H9 (cell line): ENCODE data around the gene TRPC4AP. TPM values are rescaled to one million over a fixed set of nuclear protein-coding genes. Genes with fewer than 3 reads are reported as not detected.

Experiments used
- DNase-seq: peaks from one replicate; pipeline ENCODE4 v3.0.0-alpha.2; 2017
- H2AFZ ChIP-seq: one replicate; pipeline ENCODE4 v1.6.1; 2013; ENCODE audit warnings: mild to moderate bottlenecking, low read length, control low read depth, moderate library complexity
- H2AK5ac ChIP-seq: 2 replicates; pipeline ENCODE4 v1.6.1; 2013; ENCODE audit warnings: low read length, control low read depth, mixed read lengths; ENCODE audit not compliant: insufficient read length
- H2BK120ac ChIP-seq: one replicate; pipeline ENCODE4 v1.6.1; 2013; ENCODE audit warnings: low read depth, mild to moderate bottlenecking, low read length, control low read depth, inconsistent platforms; ENCODE audit not compliant: poor library complexity, severe bottlenecking
- H2BK12ac ChIP-seq: 2 replicates; pipeline ENCODE4 v1.6.1; 2013; ENCODE audit warnings: low read length, control low read depth, mixed read lengths, low read depth; ENCODE audit not compliant: insufficient read length
- H2BK15ac ChIP-seq: 2 replicates; pipeline ENCODE4 v1.6.1; 2013; ENCODE audit warnings: low read depth, low read length, control low read depth
- H2BK20ac ChIP-seq: one replicate; pipeline ENCODE4 v1.6.1; 2013; ENCODE audit warnings: low read depth, mild to moderate bottlenecking, low read length, control low read depth, inconsistent platforms; ENCODE audit not compliant: poor library complexity, severe bottlenecking
- H2BK5ac ChIP-seq: 2 replicates; pipeline ENCODE4 v1.6.1; 2013; ENCODE audit warnings: low read length, control low read depth, mixed read lengths; ENCODE audit not compliant: insufficient read length
- H3K14ac ChIP-seq: 2 replicates; pipeline ENCODE4 v1.6.1; 2013; ENCODE audit warnings: low read length, control low read depth; ENCODE audit not compliant: insufficient read depth
- H3K18ac ChIP-seq: 2 replicates; pipeline ENCODE4 v1.6.1; 2013; ENCODE audit warnings: low read depth, mild to moderate bottlenecking, mixed read lengths, low read length, control low read depth; ENCODE audit not compliant: insufficient read length
- H3K23ac ChIP-seq: 2 replicates; pipeline ENCODE4 v1.6.1; 2013; ENCODE audit warnings: low read length, control low read depth, mixed read lengths, low read depth; ENCODE audit not compliant: insufficient read length
- H3K23me2 ChIP-seq: 2 replicates; pipeline ENCODE4 v1.6.1; 2013; ENCODE audit warnings: low read depth, mild to moderate bottlenecking, mixed read lengths, low read length, control low read depth; ENCODE audit not compliant: insufficient read length, poor library complexity, severe bottlenecking
- H3K27ac ChIP-seq: 2 replicates; pipeline ENCODE4 v1.5.1; 2013; ENCODE audit warnings: low read length, control low read depth, mixed read lengths, low read depth; ENCODE audit not compliant: insufficient read length
- H3K27me3 ChIP-seq: 2 replicates; pipeline ENCODE4 v1.6.1; 2013; ENCODE audit warnings: low read length, control low read depth, inconsistent platforms; ENCODE audit not compliant: insufficient read depth
- H3K4ac ChIP-seq: 2 replicates; pipeline ENCODE4 v1.6.1; 2013; ENCODE audit warnings: low read depth, mild to moderate bottlenecking, control low read depth, inconsistent platforms, low read length, moderate library complexity
- H3K4me1 ChIP-seq: 2 replicates; pipeline ENCODE4 v1.6.1; 2013; ENCODE audit warnings: low read length, control low read depth, inconsistent platforms; ENCODE audit not compliant: insufficient read depth
- H3K4me2 ChIP-seq: 2 replicates; pipeline ENCODE4 v1.6.1; 2013; ENCODE audit warnings: low read length, control low read depth, mixed read lengths; ENCODE audit not compliant: insufficient read length, insufficient read depth
- H3K56ac ChIP-seq: 2 replicates; pipeline ENCODE4 v1.6.1; 2013; ENCODE audit warnings: low read depth, mild to moderate bottlenecking, mixed read lengths, low read length, control low read depth; ENCODE audit not compliant: insufficient read length
- H3K79me1 ChIP-seq: 2 replicates; pipeline ENCODE4 v1.6.1; 2013; ENCODE audit warnings: low read depth, mild to moderate bottlenecking, moderate library complexity, low read length, control low read depth, inconsistent platforms; ENCODE audit not compliant: insufficient read depth, poor library complexity, severe bottlenecking
- H3K79me2 ChIP-seq: 2 replicates; pipeline ENCODE4 v1.6.1; 2013; ENCODE audit warnings: low read length, control low read depth, inconsistent platforms; ENCODE audit not compliant: insufficient read depth
- H3K9ac ChIP-seq: 2 replicates; pipeline ENCODE4 v1.6.1; 2013; ENCODE audit warnings: low read length, control low read depth, mixed read lengths; ENCODE audit not compliant: insufficient read length; ENCODE audit errors: extremely low read depth
- H3K9me3 ChIP-seq: one replicate; pipeline ENCODE4 v1.6.1; 2013; ENCODE audit warnings: low read depth, low read length, inconsistent platforms; ENCODE audit not compliant: control insufficient read depth
- H3T11ph ChIP-seq: one replicate; pipeline ENCODE4 v1.6.1; 2013; ENCODE audit warnings: mild to moderate bottlenecking, low read length, control low read depth, inconsistent platforms
- H4K20me1 ChIP-seq: one replicate; pipeline ENCODE4 v1.6.1; 2013; ENCODE audit not compliant: control insufficient read depth, insufficient read length, insufficient read depth
- H4K5ac ChIP-seq: 2 replicates; pipeline ENCODE4 v1.6.1; 2013; ENCODE audit warnings: low read depth, mild to moderate bottlenecking, mixed read lengths, low read length, control low read depth; ENCODE audit not compliant: insufficient read length
- H4K8ac ChIP-seq: replicated peaks from 2 replicates; pipeline ENCODE4 v1.6.1; 2013; ENCODE audit warnings: low read length, control low read depth, mixed read lengths, low read depth; ENCODE audit not compliant: insufficient read length
- H4K91ac ChIP-seq: 2 replicates; pipeline ENCODE4 v1.6.1; 2013; ENCODE audit warnings: low read depth, mild to moderate bottlenecking, moderate library complexity, mixed read lengths, low read length, control low read depth; ENCODE audit not compliant: insufficient read length
- H3K27ac Mint-ChIP-seq, 3 experiments: 2 replicates in 2 of 3; 3 replicates in 1 of 3; pipeline ENCODE4 v1.8.0; 2020 to 2021; ENCODE audit warnings: mixed read lengths in 3 of 3, mild to moderate bottlenecking in 1 of 3, moderate library complexity in 1 of 3
- H3K27me3 Mint-ChIP-seq: 2 replicates; pipeline ENCODE4 v1.8.0; 2021; ENCODE audit warnings: low read depth, mild to moderate bottlenecking, moderate library complexity, mixed read lengths
- H3K36me3 Mint-ChIP-seq, 3 experiments: 2 replicates in 2 of 3; 3 replicates in 1 of 3; pipeline ENCODE4 v1.8.0; 2020 to 2021; ENCODE audit warnings: low read depth in 3 of 3, mixed read lengths in 3 of 3; ENCODE audit not compliant: insufficient read depth in 1 of 3
- H3K4me1 Mint-ChIP-seq, 2 experiments: 2 replicates each; pipeline ENCODE4 v1.8.0; 2020; ENCODE audit warnings: mixed read lengths in 2 of 2
- H3K4me3 Mint-ChIP-seq, 2 experiments: 2 replicates in 1 of 2; 3 replicates in 1 of 2; pipeline ENCODE4 v1.8.0; 2020 to 2021; ENCODE audit warnings: mild to moderate bottlenecking in 2 of 2, mixed read lengths in 2 of 2, moderate library complexity in 1 of 2
- H3K9me3 Mint-ChIP-seq, 2 experiments: 2 replicates in 1 of 2; 3 replicates in 1 of 2; pipeline ENCODE4 v1.8.0; 2020; ENCODE audit warnings: mild to moderate bottlenecking in 2 of 2, mixed read lengths in 2 of 2, moderate library complexity in 1 of 2
- WGBS: extraction: QIAGEN DNeasy Blood & Tissue Kit; methylation state at CpG from one replicate; pipeline ENCODE4 v1.1.7; 2013; ENCODE audit warnings: missing lambda C conversion rate, low lambda C conversion rate, mixed read lengths; ENCODE audit not compliant: insufficient read length; ENCODE audit errors: extremely low coverage; 5-methylcytosine and 5-hydroxymethylcytosine counted together
- total RNA-seq: library from RNA; stranded (reverse); gene quantifications from 2 replicates; pipeline ENCODE4 v1.2.1, GENCODE V29; 2021
- TF ChIP-seq, protein P1 (sequence below): fragments of 200-600 bp; sonication (generic); conservative IDR thresholded peaks from 3 replicates; pipeline ENCODE4 v1.8.0; 2021; ENCODE audit warnings: antibody characterized with exemption, mild to moderate bottlenecking

TRPC4AP gene
- total RNA-seq, 1 experiment from 2014 or later: 93.9 TPM

DNA sequence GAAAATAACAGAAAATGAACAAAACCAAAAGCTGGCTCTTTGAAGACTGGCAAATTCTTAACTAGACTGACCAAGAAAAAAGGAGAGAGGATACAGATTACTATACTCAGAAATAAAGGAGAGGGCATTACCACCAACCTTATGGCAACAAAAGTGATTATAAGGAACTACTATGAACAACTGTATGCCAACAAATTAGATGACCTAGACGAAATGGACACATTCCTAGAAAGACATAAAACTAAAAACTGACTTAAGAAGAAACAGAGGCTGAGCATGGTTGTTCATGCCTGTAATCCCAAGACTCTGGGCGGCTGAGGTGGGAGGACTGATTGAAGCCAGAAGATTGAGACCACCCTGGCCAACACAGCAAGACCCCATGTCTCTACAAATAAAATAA, 33.5 kb downstream of the TRPC4AP start:
- no peak overlapping the region for H2BK15ac ChIP-seq
- H3K36me3 Mint-ChIP-seq: peaks cover 4 to 15% (median 4%) of the 10 kb centered on the region in 3 experiments; a peak in 6 of 7 replicates

More for the DNA sequence above, 33.5 kb downstream of the TRPC4AP start:
- WGBS: no CpG with 5 or more reads among the region's 2 CpGs
- Histone ChIP-seq H2BK120ac (no peak overlapping the region), H3K18ac (no peak overlapping the region), H3T11ph (no peak overlapping the region), H4K5ac (no peak overlapping the region), H3K9ac (no peak overlapping the region), H3K27me3 (no peaks in the 10 kb centered on the region), H3K4me1 (no peaks in the 10 kb centered on the region), H4K91ac (no peak overlapping the region), H3K56ac (no peak overlapping the region), H3K79me1 (peaks cover 7% of the 10 kb centered on the region), H3K23me2 (no peaks in the 10 kb centered on the region), H2BK5ac (no peak overlapping the region), H3K14ac (no peak overlapping the region), H2BK12ac (no peak overlapping the region), H3K4me2 (no peak overlapping the region), H3K4ac (no peak overlapping the region), H4K8ac (no peak overlapping the region), H3K27ac (no peak overlapping the region), H3K79me2 (no peaks in the 10 kb centered on the region), H2BK20ac (no peak overlapping the region), H3K9me3 (no peaks in the 10 kb centered on the region), H2AFZ (no peak overlapping the region), H3K23ac (no peak overlapping the region), H2AK5ac (no peak overlapping the region), H4K20me1 (no peaks in the 10 kb centered on the region)
- Mint-ChIP-seq H3K4me3 (no peak overlapping the region), H3K27me3 (no peaks in the 10 kb centered on the region), H3K9me3 (no peaks in the 10 kb centered on the region), H3K27ac (no peak overlapping the region), H3K4me1 (peaks cover 5 to 11% of the 10 kb centered on the region in 2 experiments)
- DNase-seq: no peak
- TF ChIP-seq, protein P1, sequence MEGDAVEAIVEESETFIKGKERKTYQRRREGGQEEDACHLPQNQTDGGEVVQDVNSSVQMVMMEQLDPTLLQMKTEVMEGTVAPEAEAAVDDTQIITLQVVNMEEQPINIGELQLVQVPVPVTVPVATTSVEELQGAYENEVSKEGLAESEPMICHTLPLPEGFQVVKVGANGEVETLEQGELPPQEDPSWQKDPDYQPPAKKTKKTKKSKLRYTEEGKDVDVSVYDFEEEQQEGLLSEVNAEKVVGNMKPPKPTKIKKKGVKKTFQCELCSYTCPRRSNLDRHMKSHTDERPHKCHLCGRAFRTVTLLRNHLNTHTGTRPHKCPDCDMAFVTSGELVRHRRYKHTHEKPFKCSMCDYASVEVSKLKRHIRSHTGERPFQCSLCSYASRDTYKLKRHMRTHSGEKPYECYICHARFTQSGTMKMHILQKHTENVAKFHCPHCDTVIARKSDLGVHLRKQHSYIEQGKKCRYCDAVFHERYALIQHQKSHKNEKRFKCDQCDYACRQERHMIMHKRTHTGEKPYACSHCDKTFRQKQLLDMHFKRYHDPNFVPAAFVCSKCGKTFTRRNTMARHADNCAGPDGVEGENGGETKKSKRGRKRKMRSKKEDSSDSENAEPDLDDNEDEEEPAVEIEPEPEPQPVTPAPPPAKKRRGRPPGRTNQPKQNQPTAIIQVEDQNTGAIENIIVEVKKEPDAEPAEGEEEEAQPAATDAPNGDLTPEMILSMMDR: no peak
